GM12864 (cell line): ENCODE results near the gene TBP.

Experiments used
- DNase-seq: peaks from one replicate; pipeline ENCODE4 v3.0.0-alpha.2; 2011; ENCODE audit warnings: low read depth
- H3K4me3 ChIP-seq: 2 replicates; pipeline ENCODE4 v1.5.1; 2011; ENCODE audit warnings: mild to moderate bottlenecking, low read depth, low read length, control low read depth
- CTCF ChIP-seq: IDR thresholded peaks from 2 replicates; pipeline ENCODE4 v1.5.1; 2011; ENCODE audit warnings: low read depth, mild to moderate bottlenecking, moderate library complexity, low read length, control low read depth, inconsistent platforms; ENCODE audit errors: missing control alignments

The TBP gene

GRCh38 chr6:170554796-170555137, 598 bp downstream of the TBP start:
- TF ChIP-seq CTCF: no peak
- peak overlapping the region; percentile 100 for H3K4me3 ChIP-seq
- DNase-seq: no peak

GRCh38 chr6:170555305-170555704, 1.1 kb downstream of the TBP start:
- no peak for DNase-seq
- no peak for TF ChIP-seq CTCF
- H3K4me3 ChIP-seq: peak overlapping the region; percentile 100

GRCh38 chr6:170561555-170561954, 7.4 kb downstream of the TBP start:
- no peak for DNase-seq
- H3K4me3 ChIP-seq: no peak overlapping the region
- no peak for TF ChIP-seq CTCF

GRCh38 chr6:170564936-170565530, 10.9 kb downstream of the TBP start:
- no peak for TF ChIP-seq CTCF
- no peak for DNase-seq
- H3K4me3 ChIP-seq: no peak overlapping the region

- no peak for DNase-seq
- no peak overlapping the region for H3K4me3 ChIP-seq
- no peak for TF ChIP-seq CTCF
Measured at GRCh38 chr6:170572704-170573466, 18.7 kb downstream of the TBP start.

GRCh38 chr6:170575250-170575649, 21.1 kb downstream of the TBP start:
- no peak overlapping the region for H3K4me3 ChIP-seq
- no peak for TF ChIP-seq CTCF
- DNase-seq: no peak

GRCh38 chr6:170578909-170579308, 24.7 kb downstream of the TBP start:
- no peak for DNase-seq
- no peak overlapping the region for H3K4me3 ChIP-seq
- TF ChIP-seq CTCF: no peak
